Activated T-cell treated with anti-CD3 and anti-CD28 coated beads, Interleukin-2, amount 50 U/mL, for 24 hours (primary cell): ENCODE data around the gene UGP2.
A peak's percentile ranks its signal among the peaks of the same experiment; 100 is the strongest.
"Not testable (repeated sequence)": the region's sequence is repeated elsewhere in the genome, so short reads cannot be mapped to it uniquely, and the experiment has no call there.

Experiments used
- DNase-seq: peaks from one replicate; pipeline ENCODE4 v3.0.0-alpha.2; 2020
- H3K27ac Mint-ChIP-seq: 2 replicates; pipeline ENCODE4 v1.8.0; 2020; ENCODE audit warnings: mild to moderate bottlenecking, mixed read lengths
- H3K27me3 Mint-ChIP-seq: 2 replicates; pipeline ENCODE4 v1.8.0; 2020; ENCODE audit warnings: mixed read lengths
- H3K36me3 Mint-ChIP-seq: 2 replicates; pipeline ENCODE4 v1.8.0; 2020; ENCODE audit warnings: low read depth, mixed read lengths
- H3K4me1 Mint-ChIP-seq: 2 replicates; pipeline ENCODE4 v1.8.0; 2020; ENCODE audit warnings: low read depth, mixed read lengths
- H3K4me3 Mint-ChIP-seq: 2 replicates; pipeline ENCODE4 v1.8.0; 2020; ENCODE audit warnings: mild to moderate bottlenecking, moderate library complexity, mixed read lengths
- H3K9me3 Mint-ChIP-seq: 2 replicates; pipeline ENCODE4 v1.8.0; 2020; ENCODE audit warnings: mixed read lengths

The UGP2 gene

GRCh38 chr2:63886445-63886844 is 44.7 kb downstream of the UGP2 start:
- Mint-ChIP-seq H3K9me3 (no peaks in the 10 kb centered on the region), H3K4me1 (peaks cover 24% of the 10 kb centered on the region), H3K27me3 (no peaks in the 10 kb centered on the region), H3K27ac (peak overlapping the region; percentile 59), H3K36me3 (peaks cover 90% of the 10 kb centered on the region), H3K4me3 (no peak overlapping the region)
- DNase-seq = no peak

DNA sequence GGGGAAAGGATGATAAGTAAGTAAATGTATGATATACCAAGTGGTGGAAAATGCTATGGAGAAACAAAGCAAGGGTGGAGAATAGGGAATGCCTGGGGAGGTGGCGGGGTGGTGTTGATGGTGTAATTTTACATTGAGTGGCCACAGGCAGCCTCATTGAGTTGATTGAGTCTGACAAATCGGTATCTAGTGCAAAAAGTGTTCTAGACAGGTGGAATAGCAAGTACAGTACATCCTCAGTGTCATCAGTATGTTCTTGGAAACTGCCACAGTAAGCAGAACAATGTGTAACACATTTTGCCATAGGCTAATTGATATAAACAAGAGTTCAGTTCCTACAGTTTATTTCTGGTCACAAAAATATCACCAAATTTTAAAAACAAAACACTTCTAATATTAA is 46.4 kb downstream of the UGP2 start:
- H3K4me3 Mint-ChIP-seq = no peak overlapping the region
- no peak for DNase-seq
- H3K27me3 Mint-ChIP-seq = no peaks in the 10 kb centered on the region
- no peaks in the 10 kb centered on the region for H3K9me3 Mint-ChIP-seq
- peaks cover 86% of the 10 kb centered on the region for H3K36me3 Mint-ChIP-seq
- H3K4me1 Mint-ChIP-seq = peaks cover 9% of the 10 kb centered on the region
- peak overlapping the region; percentile 3 for H3K27ac Mint-ChIP-seq

DNA sequence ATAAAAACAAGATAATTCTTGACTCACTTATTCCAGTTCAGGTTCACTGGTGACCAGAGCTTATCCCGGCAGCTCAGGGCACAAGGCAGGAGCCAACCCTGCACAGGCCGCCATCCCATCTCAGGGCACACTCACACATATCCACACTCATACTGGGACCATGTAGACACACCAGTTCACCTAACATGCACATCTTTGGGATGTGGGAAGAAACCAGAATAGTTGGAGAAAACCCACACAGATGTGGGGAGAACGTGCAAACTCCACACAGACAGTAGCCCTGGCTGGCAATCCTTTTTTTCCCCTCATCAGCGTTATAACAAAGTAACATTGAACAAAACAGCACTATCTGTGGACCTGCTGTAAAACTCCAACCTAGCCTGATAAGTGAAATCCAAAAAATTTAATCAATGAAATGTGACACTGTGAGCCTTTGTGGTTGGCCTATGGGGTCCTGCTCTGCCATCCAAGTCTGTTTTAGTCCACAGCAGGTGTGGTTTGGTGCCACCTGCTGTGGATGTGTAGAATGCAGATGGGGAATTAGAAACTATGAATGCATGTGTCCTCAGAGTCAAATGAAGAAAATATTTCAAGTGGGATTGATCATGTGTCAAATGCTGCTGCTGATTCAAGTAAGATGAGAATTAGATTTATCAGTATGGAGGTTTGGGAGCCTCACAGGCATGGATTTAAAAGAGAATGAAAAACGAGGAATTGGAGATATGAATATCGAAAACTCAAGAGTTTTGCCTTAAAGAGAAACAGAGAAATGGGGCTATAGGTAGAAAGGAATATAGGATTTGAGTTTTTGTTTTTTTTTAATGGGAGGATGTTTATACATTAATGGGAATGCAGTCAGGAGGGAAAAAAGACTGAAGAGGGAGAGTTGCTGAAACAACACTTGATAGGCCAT is 47.0 kb downstream of the UGP2 start:
- Mint-ChIP-seq H3K9me3 (no peaks in the 10 kb centered on the region), H3K27me3 (no peaks in the 10 kb centered on the region), H3K4me1 (peaks cover 8% of the 10 kb centered on the region), H3K27ac (peak overlapping the region; percentile 78), H3K36me3 (peaks cover 86% of the 10 kb centered on the region), H3K4me3 (no peak overlapping the region)
- DNase-seq = peak; percentile 50

DNA sequence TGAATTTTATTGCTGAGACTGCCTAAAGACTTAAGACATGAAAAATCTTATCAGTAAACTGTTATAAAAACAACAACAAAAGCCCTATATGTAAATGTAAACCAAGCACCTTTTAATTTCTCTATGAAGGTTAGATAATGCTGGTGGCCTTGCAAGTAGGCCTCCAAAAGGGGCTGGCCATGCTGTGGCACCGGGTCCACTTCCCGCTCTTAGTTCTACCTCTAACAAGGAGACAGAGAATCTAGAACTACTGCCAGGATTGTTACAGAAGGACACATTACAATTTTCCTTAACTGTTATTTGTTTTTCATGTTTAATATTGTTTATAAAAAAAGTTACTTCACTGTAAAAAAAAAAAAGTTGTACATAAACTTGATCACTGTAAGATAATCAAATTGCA is 49.0 kb downstream of the UGP2 start:
- Mint-ChIP-seq H3K4me3 (no peak overlapping the region), H3K27ac (peak overlapping the region; percentile 52), H3K9me3 (no peaks in the 10 kb centered on the region), H3K27me3 (no peaks in the 10 kb centered on the region), H3K4me1 (peaks cover 8% of the 10 kb centered on the region), H3K36me3 (peaks cover 87% of the 10 kb centered on the region)
- DNase-seq = no peak

DNA sequence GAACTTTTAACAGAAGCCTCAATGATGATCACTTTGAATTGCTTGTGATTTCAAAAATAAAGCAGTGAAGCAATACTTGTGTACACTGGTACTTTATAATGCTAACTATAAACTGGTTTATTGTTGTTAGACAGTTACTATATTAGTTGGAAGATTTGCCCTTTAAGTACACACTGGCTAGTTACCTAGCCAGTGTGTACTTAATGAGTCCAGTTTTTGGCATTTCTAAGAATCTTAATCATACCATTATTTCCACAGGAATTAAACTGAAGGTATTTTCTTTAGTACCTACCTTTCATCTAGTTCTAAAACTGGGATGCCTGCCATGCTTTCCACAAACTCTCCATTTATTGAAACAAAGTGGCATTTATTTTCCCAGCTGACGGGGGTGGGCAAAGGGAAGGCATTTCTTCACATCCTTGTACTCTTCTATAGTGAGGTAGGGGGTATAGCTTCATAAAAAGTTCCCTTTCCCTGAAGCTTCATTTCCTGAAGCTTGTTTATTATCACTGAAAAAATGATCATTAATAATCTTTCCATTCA is 49.9 kb downstream of the UGP2 start:
- peaks cover 8% of the 10 kb centered on the region for H3K4me1 Mint-ChIP-seq
- no peaks in the 10 kb centered on the region for H3K9me3 Mint-ChIP-seq
- no peak overlapping the region for H3K4me3 Mint-ChIP-seq
- DNase-seq = no peak
- H3K27me3 Mint-ChIP-seq = no peaks in the 10 kb centered on the region
- H3K27ac Mint-ChIP-seq = peak overlapping the region; percentile 63
- peaks cover 87% of the 10 kb centered on the region for H3K36me3 Mint-ChIP-seq

DNA sequence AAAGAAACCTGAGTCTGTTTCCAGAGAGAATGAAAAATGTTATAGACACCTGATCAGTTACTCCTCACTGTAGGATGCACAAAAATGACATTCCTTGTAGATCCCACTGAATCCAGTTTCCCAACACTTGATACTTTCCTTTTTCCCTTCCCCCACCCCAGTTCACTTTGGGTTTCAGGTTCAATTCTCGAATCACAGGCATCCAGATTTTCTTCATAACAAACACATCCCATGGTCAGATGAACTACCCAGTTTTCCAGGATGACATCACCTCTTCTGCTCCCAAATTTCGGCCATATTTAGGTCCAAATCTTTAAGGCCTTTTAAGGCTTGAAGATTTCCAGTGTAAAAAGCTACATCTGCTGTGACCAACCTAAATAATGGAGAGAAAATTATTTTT is 51.5 kb downstream of the UGP2 start:
- Mint-ChIP-seq H3K27ac (peak overlapping the region; percentile 53), H3K4me1 (peaks cover 8% of the 10 kb centered on the region), H3K4me3 (no peak overlapping the region), H3K27me3 (no peaks in the 10 kb centered on the region), H3K36me3 (peaks cover 79% of the 10 kb centered on the region), H3K9me3 (no peaks in the 10 kb centered on the region)
- DNase-seq = no peak

DNA sequence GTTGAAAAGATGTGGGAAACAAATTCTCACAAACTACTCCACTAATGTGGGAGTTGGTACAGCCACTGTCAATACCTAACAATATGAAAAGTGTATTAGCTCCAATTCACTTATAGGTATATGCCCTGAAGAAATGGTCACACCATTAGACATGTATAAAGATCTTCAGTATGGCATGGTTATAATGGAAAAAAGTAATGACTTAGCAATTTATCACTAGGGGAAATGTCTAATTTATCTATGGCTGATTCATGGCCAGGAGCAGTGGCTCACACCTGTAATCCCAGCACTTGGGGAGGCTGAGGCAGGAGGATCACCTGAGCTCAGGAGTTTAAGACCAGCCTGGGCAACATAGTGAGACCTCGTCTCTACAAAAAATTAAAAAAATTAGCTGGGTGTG is 52.5 kb downstream of the UGP2 start:
- Mint-ChIP-seq H3K27ac (peak overlapping the region; percentile 15), H3K4me3 (no peak overlapping the region), H3K9me3 (no peaks in the 10 kb centered on the region), H3K36me3 (peaks cover 75% of the 10 kb centered on the region), H3K4me1 (peaks cover 2% of the 10 kb centered on the region), H3K27me3 (no peaks in the 10 kb centered on the region)
- no peak for DNase-seq

GRCh38 chr2:63898839-63899238 is 57.1 kb downstream of the UGP2 start:
- Mint-ChIP-seq H3K4me3 (no peak overlapping the region), H3K4me1 (peaks cover 16% of the 10 kb centered on the region), H3K9me3 (peaks cover 14% of the 10 kb centered on the region), H3K27ac (no peak overlapping the region), H3K36me3 (peaks cover 75% of the 10 kb centered on the region), H3K27me3 (no peaks in the 10 kb centered on the region)
- DNase-seq = no peak

DNA sequence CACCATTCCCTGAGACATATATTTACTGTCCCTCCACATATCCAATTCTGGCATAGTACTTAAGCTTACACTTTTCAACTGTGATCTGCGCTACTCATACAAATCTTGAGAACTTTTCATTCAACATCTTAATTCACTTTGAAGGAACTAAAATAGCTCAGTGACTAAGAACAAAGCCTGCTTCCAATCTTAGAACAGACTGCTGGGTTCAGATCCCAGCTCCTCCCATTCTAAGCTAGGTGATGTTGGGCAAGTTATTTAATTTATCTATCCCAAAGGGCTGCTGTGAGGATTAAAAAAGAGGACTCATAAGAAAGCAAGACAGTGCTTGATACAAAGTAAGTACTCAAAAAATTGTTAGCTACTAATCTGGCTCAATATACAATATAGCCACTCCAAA is 57.9 kb downstream of the UGP2 start:
- Mint-ChIP-seq H3K4me3 (no peak overlapping the region), H3K4me1 (peaks cover 16% of the 10 kb centered on the region), H3K27ac (no peak overlapping the region), H3K36me3 (peaks cover 72% of the 10 kb centered on the region), H3K9me3 (peaks cover 17% of the 10 kb centered on the region), H3K27me3 (no peaks in the 10 kb centered on the region)
- no peak for DNase-seq

GRCh38 chr2:63902149-63902548 is 60.5 kb downstream of the UGP2 start:
- no peak for DNase-seq
- Mint-ChIP-seq H3K4me1 (peaks cover 16% of the 10 kb centered on the region), H3K36me3 (peaks cover 82% of the 10 kb centered on the region), H3K27me3 (no peaks in the 10 kb centered on the region), H3K27ac (peak overlapping the region; percentile 8), H3K9me3 (peaks cover 28% of the 10 kb centered on the region), H3K4me3 (no peak overlapping the region)

GRCh38 chr2:63903003-63903402 is 61.3 kb downstream of the UGP2 start:
- H3K4me1 Mint-ChIP-seq = peaks cover 16% of the 10 kb centered on the region
- H3K4me3 Mint-ChIP-seq = no peak overlapping the region
- no peak for DNase-seq
- H3K27ac Mint-ChIP-seq = peak overlapping the region; percentile 5
- no peaks in the 10 kb centered on the region for H3K27me3 Mint-ChIP-seq
- H3K36me3 Mint-ChIP-seq = peaks cover 86% of the 10 kb centered on the region
- H3K9me3 Mint-ChIP-seq = peaks cover 28% of the 10 kb centered on the region

DNA sequence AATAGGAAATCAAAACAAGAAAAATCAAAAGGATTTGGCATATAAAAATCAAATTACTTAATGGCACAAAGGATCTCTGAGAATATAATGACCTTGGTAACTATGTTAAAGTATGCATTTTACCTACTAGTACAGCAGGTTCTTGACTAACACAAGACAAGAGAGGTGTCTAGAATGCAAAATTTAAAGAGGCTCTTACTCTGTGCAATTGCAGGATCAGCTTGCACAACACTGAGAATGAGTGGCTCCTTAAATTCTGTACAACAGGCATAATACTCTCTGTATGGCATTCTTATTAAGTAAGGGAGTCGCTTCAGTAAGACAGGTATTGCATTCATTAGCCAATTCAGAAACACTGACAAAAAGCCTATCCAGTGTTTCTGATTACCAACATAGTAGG is 72.6 kb downstream of the UGP2 start:
- H3K4me1 Mint-ChIP-seq = no peaks in the 10 kb centered on the region
- H3K4me3 Mint-ChIP-seq = no peak overlapping the region
- peaks cover 77% of the 10 kb centered on the region for H3K36me3 Mint-ChIP-seq
- no peak for DNase-seq
- H3K9me3 Mint-ChIP-seq = no peaks in the 10 kb centered on the region
- no peaks in the 10 kb centered on the region for H3K27me3 Mint-ChIP-seq
- H3K27ac Mint-ChIP-seq = no peak overlapping the region

DNA sequence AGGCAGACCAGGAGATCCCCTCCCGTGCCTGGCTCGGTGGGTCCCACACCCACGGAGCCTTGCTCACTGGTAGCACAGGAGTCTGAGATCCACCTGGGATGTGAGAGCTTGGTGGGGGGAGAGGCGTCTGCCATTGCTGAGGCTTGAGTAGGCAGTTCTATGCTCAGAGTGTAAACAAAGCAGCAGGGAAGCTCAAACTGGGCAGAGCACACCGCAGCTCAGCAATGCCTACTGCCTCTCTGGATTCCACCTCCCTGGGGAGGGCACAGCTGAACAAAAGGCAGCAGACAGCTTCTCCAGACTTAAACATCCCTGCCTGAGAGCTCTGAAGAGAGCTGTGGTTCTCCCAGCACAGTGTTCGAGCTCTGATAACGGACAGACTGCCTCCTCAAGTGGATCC is 85.1 kb downstream of the UGP2 start:
- peaks cover 66% of the 10 kb centered on the region for H3K36me3 Mint-ChIP-seq

DNA sequence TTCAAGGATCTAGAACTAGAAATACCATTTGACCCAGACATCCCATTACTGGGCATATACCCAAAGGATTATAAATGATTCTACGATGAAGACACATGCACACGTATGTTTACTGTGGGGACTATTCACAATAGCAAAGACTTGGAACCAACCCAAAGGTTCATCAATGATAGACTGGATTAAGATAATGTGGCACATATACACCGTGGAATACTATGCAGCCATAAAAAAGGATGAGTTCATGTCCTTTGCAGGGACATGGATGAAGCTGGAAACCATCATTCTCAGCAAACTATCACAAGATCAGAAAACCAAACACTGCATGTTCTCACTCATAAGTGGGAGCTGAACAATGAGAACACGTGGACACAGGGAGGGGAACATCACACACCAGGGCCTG is 90.4 kb downstream of the UGP2 start:
- H3K27ac Mint-ChIP-seq, H3K27me3 Mint-ChIP-seq: not testable (repeated sequence)
- H3K36me3 Mint-ChIP-seq = peaks cover 73% of the 10 kb centered on the region

More for the DNA sequence above, 85.1 kb downstream of the UGP2 start:
- Mint-ChIP-seq H3K27me3 (no peaks in the 10 kb centered on the region), H3K27ac (no peak overlapping the region), H3K9me3 (peaks cover 4% of the 10 kb centered on the region), H3K4me3 (no peak overlapping the region), H3K4me1 (peaks cover under 1% of the 10 kb centered on the region)
- no peak for DNase-seq

More for the DNA sequence above, 90.4 kb downstream of the UGP2 start:
- not testable (repeated sequence) for H3K9me3 Mint-ChIP-seq, H3K4me1 Mint-ChIP-seq, DNase-seq, H3K4me3 Mint-ChIP-seq
